OCI-LY1 (cell line): ENCODE results near the gene ELOF1.
A peak's percentile ranks its signal among the peaks of the same experiment; 100 is the strongest.

Source experiments
- H2AFZ ChIP-seq: fragments of 200-600 bp; sonication (generic), shearing (Covaris generic); 2 replicates; pipeline ENCODE4 v1.6.0; 2014; ENCODE audit warnings: antibody characterized with exemption, mild to moderate bottlenecking, low read length
- H3F3A ChIP-seq: fragments of 200-600 bp; sonication (generic), shearing (Covaris generic); 2 replicates; pipeline ENCODE4 v1.6.0; 2014; ENCODE audit warnings: mild to moderate bottlenecking, antibody characterized with exemption, low read length, moderate library complexity; ENCODE audit not compliant: insufficient read depth
- H3K27ac ChIP-seq: fragments of 200-600 bp; sonication (generic); 2 replicates; pipeline ENCODE4 v1.5.1; 2014; ENCODE audit warnings: low read length, mixed run types, mild to moderate bottlenecking, low read depth; ENCODE audit not compliant: poor library complexity, severe bottlenecking
- H3K27me3 ChIP-seq: fragments of 200-600 bp; sonication (generic); 2 replicates; pipeline ENCODE4 v1.6.0; 2014; ENCODE audit warnings: antibody characterized with exemption, mild to moderate bottlenecking, low read length, moderate library complexity; ENCODE audit not compliant: insufficient read depth
- H3K36me3 ChIP-seq: fragments of 200-600 bp; sonication (generic); 2 replicates; pipeline ENCODE4 v1.6.1; 2014; ENCODE audit warnings: mild to moderate bottlenecking, antibody characterized with exemption, low read length, moderate library complexity, mixed read lengths; ENCODE audit not compliant: insufficient read depth
- H3K4me1 ChIP-seq: fragments of 200-600 bp; sonication (generic); 2 replicates; pipeline ENCODE4 v1.5.1; 2014; ENCODE audit warnings: mild to moderate bottlenecking, low read length, moderate library complexity; ENCODE audit not compliant: insufficient read depth, severe bottlenecking
- H3K4me2 ChIP-seq: fragments of 200-600 bp; sonication (generic), shearing (Covaris generic); 2 replicates; pipeline ENCODE4 v1.6.1; 2014; ENCODE audit warnings: low read length
- H3K4me3 ChIP-seq: fragments of 200-600 bp; sonication (generic); 2 replicates; pipeline ENCODE4 v1.5.1; 2014; ENCODE audit warnings: low read length, low read depth, mild to moderate bottlenecking, mixed read lengths; ENCODE audit not compliant: poor library complexity, severe bottlenecking
- H3K79me2 ChIP-seq: fragments of 200-600 bp; shearing (Covaris generic); 2 replicates; pipeline ENCODE4 v1.6.1; 2016; ENCODE audit warnings: mixed run types, low read length, mixed read lengths; ENCODE audit not compliant: insufficient read depth
- H3K9ac ChIP-seq: fragments of 200-600 bp; sonication (generic), shearing (Covaris generic); 2 replicates; pipeline ENCODE4 v1.6.1; 2014; ENCODE audit warnings: mild to moderate bottlenecking, low read length, mixed read lengths
- H3K9me2 ChIP-seq: fragments of 200-600 bp; sonication (generic), shearing (Covaris generic); 2 replicates; pipeline ENCODE4 v1.6.1; 2014; ENCODE audit warnings: low read depth, mild to moderate bottlenecking, low read length, mixed read lengths
- H3K9me3 ChIP-seq: fragments of 200-600 bp; shearing (Covaris generic); 2 replicates; pipeline ENCODE4 v1.6.1; 2014; ENCODE audit warnings: low read length, mixed read lengths
- H4K20me1 ChIP-seq: fragments of 200-600 bp; sonication (generic), shearing (Covaris generic); 2 replicates; pipeline ENCODE4 v1.6.0; 2016; ENCODE audit warnings: mild to moderate bottlenecking, low read length; ENCODE audit not compliant: insufficient read depth
- EZH2 ChIP-seq: fragments of 200-600 bp; sonication (generic), shearing (Covaris generic); IDR thresholded peaks from 2 replicates; pipeline ENCODE4 v1.8.0; 2017; ENCODE audit warnings: borderline replicate concordance, mixed run types, mild to moderate bottlenecking, antibody characterized with exemption, low read length, moderate library complexity, mixed read lengths
- TF ChIP-seq, protein P1 (sequence below): fragments of 200-600 bp; sonication (generic), shearing (Covaris generic); IDR thresholded peaks from 2 replicates; pipeline ENCODE4 v1.5.1; 2017; ENCODE audit warnings: mild to moderate bottlenecking, antibody characterized with exemption, low read length, moderate library complexity, mixed read lengths

ELOF1 gene

DNA sequence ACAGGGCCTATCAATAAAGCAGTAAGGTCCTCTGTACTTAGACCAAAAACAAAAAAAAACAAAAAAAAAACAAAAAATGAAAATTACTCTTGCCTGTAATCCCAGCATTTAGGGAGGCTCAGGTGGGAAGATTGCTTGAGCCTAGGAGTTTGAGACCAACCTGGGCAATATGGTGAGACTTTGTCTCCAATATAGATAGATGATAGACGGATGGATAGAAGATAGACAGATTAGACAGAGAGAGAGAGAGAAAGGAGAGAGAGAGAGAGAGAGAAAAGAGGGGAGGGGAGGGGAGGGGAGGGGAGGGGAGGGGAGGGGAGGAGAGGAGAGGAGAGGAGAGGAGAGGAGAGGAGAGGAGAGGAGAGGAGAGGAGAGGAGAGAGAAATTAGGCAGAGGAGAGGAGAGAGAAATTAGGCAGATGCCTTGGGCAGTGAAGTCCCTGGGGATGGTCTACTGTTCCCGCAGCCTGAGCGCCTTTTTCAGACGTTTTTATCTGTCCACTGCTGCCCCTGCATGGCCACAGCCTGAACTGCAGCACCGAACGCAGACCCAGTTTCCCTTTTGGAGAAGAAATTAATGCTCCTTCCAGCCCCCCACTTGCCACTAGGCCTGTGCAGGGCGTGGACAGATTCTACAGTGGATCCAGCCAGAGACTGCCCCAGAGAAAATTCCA lies 28.4 kb upstream of the ELOF1 start:
- Histone ChIP-seq H3K9ac (no peak overlapping the region), H3K4me2 (peak overlapping the region; percentile 37; the same call in 1 of the 2 replicates), H3K36me3 (no peaks in the 10 kb centered on the region), H3K9me2 (no peaks in the 10 kb centered on the region), H3K4me1 (peaks cover 16% of the 10 kb centered on the region), H3K79me2 (no peaks in the 10 kb centered on the region), H2AFZ (no peak overlapping the region), H4K20me1 (no peaks in the 10 kb centered on the region), H3K4me3 (no peak overlapping the region), H3K27ac (no peak overlapping the region), H3K27me3 (peaks cover 8% of the 10 kb centered on the region; the same call in 1 of the 2 replicates), H3K9me3 (no peaks in the 10 kb centered on the region), H3F3A (no peaks in the 10 kb centered on the region)
- no peak for TF ChIP-seq EZH2
- TF ChIP-seq, protein P1, sequence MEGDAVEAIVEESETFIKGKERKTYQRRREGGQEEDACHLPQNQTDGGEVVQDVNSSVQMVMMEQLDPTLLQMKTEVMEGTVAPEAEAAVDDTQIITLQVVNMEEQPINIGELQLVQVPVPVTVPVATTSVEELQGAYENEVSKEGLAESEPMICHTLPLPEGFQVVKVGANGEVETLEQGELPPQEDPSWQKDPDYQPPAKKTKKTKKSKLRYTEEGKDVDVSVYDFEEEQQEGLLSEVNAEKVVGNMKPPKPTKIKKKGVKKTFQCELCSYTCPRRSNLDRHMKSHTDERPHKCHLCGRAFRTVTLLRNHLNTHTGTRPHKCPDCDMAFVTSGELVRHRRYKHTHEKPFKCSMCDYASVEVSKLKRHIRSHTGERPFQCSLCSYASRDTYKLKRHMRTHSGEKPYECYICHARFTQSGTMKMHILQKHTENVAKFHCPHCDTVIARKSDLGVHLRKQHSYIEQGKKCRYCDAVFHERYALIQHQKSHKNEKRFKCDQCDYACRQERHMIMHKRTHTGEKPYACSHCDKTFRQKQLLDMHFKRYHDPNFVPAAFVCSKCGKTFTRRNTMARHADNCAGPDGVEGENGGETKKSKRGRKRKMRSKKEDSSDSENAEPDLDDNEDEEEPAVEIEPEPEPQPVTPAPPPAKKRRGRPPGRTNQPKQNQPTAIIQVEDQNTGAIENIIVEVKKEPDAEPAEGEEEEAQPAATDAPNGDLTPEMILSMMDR: peak; percentile 93

DNA sequence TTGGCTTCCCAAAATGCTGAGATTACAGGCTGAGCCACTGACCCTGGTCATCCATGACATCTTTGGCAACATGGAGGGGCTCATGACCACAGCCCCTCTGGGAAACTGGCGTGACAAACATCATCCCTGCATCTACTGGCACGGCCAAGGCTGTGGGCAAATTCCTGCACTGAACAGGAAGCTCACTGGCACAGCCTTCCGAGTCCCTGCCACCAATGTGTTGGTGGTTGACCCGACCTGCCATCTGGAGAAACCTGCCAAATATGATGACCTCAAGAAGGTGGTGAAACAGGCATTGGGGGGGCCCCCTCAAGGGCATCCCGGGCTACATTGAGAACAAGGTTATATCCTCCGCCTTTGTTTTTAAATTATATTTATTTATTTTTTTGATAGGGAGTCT lies 27.3 kb upstream of the ELOF1 start:
- Histone ChIP-seq H4K20me1 (no peaks in the 10 kb centered on the region), H3K36me3 (no peaks in the 10 kb centered on the region), H3K4me2 (no peak overlapping the region), H3K4me1 (peaks cover 27% of the 10 kb centered on the region), H3F3A (no peaks in the 10 kb centered on the region), H3K9ac (no peak overlapping the region), H3K9me2 (no peaks in the 10 kb centered on the region), H3K9me3 (no peaks in the 10 kb centered on the region), H3K27me3 (peaks cover 8% of the 10 kb centered on the region; the same call in 1 of the 2 replicates), H3K79me2 (no peaks in the 10 kb centered on the region), H2AFZ (no peak overlapping the region), H3K4me3 (no peak overlapping the region), H3K27ac (no peak overlapping the region)
- TF ChIP-seq, protein P1: no peak
- no peak for TF ChIP-seq EZH2

DNA sequence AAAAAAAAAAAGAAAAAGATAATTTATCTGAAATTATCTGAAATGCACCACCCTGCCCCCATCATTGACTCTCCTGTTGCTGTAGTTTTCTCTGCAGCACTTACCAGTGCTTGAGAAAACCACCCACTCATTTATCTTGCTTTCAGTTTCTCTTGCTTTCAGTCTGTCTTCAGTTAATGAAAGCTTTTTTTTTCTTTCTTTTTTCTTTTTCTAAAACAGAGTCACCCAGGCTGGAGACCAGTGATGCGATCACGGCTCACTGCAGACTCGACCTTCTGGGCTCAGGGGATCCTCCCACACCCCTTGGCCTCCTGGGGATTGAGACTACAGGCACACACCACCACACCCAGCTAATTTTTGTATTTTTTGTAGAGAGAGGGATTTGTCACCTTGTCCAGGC lies 22.7 kb upstream of the ELOF1 start:
- H3K9me3 ChIP-seq: no peaks in the 10 kb centered on the region
- peak overlapping the region; percentile 40 for H3K4me2 ChIP-seq
- H3K9me2 ChIP-seq: no peaks in the 10 kb centered on the region
- H2AFZ ChIP-seq: no peak overlapping the region
- no peaks in the 10 kb centered on the region for H3K27me3 ChIP-seq
- H3K36me3 ChIP-seq: no peaks in the 10 kb centered on the region
- H4K20me1 ChIP-seq: no peaks in the 10 kb centered on the region
- peak overlapping the region; percentile 89 for H3K27ac ChIP-seq
- H3K4me1 ChIP-seq: peaks cover 52% of the 10 kb centered on the region
- no peak for TF ChIP-seq EZH2
- TF ChIP-seq, protein P1: no peak
- peak overlapping the region; percentile 22 for H3K4me3 ChIP-seq
- H3K79me2 ChIP-seq: no peaks in the 10 kb centered on the region
- peak overlapping the region; percentile 43; the same call in 1 of the 2 replicates for H3K9ac ChIP-seq
- H3F3A ChIP-seq: no peaks in the 10 kb centered on the region
